ENCODE results near the gene GMIP.

DNA sequence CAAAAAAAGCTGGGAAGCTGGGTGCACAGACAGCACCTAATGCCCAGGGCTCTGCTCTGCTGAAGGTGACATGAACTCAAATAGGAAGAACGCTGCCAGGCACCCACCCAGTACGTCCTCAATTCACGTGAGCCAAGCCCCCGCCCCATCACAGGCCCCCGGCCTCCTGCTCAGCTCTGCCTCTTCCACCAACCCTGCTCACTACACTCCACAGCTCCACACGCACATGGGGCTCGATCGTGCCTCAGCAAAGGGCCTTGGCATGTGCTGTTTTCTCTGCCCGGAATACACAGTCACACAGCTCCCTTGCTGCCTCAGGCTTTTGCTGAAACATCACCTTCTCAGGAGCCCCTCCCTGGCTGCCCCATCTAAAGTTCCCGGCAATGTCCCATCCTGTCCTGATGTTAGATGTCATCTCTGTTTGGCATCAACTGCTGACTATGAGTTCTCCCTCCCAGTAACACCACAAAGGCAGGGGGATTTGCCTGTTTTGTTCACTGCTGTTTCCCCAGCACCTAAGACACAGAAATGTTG, 17.8 kb upstream of the GMIP start:
- TF ChIP-seq EZH2 (IDR thresholded peaks at IDR 0.05; ENCODE audit: low read length, unreplicated experiment), result no peak
- TF ChIP-seq, protein P1, sequence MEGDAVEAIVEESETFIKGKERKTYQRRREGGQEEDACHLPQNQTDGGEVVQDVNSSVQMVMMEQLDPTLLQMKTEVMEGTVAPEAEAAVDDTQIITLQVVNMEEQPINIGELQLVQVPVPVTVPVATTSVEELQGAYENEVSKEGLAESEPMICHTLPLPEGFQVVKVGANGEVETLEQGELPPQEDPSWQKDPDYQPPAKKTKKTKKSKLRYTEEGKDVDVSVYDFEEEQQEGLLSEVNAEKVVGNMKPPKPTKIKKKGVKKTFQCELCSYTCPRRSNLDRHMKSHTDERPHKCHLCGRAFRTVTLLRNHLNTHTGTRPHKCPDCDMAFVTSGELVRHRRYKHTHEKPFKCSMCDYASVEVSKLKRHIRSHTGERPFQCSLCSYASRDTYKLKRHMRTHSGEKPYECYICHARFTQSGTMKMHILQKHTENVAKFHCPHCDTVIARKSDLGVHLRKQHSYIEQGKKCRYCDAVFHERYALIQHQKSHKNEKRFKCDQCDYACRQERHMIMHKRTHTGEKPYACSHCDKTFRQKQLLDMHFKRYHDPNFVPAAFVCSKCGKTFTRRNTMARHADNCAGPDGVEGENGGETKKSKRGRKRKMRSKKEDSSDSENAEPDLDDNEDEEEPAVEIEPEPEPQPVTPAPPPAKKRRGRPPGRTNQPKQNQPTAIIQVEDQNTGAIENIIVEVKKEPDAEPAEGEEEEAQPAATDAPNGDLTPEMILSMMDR (conservative IDR thresholded peaks at IDR 0.05; ENCODE audit: low read depth, low read length), result no peak
- TF ChIP-seq EZH2phosphoT487 (IDR thresholded peaks at IDR 0.05; ENCODE audit: borderline replicate concordance, low read length), result no peak

Data from PC-3 (cell line).